ENCODE measurements around the gene CROT. TPM values are rescaled to one million over a fixed set of nuclear protein-coding genes. Genes with fewer than 3 reads are reported as not detected.

CROT gene, protein sequence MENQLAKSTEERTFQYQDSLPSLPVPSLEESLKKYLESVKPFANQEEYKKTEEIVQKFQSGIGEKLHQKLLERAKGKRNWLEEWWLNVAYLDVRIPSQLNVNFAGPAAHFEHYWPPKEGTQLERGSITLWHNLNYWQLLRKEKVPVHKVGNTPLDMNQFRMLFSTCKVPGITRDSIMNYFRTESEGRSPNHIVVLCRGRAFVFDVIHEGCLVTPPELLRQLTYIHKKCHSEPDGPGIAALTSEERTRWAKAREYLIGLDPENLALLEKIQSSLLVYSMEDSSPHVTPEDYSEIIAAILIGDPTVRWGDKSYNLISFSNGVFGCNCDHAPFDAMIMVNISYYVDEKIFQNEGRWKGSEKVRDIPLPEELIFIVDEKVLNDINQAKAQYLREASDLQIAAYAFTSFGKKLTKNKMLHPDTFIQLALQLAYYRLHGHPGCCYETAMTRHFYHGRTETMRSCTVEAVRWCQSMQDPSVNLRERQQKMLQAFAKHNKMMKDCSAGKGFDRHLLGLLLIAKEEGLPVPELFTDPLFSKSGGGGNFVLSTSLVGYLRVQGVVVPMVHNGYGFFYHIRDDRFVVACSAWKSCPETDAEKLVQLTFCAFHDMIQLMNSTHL
- total RNA-seq: 8.4 TPM
- long read RNA-seq, transcript CROT-201 (18 exons, 3,175 nt): major isoform, 12 of 15 reads
- long read RNA-seq, partial matches to known transcripts: 2 of 15 reads
- long read RNA-seq, other reads (novel, unspliced or antisense): 1 of 15 reads

DNA sequence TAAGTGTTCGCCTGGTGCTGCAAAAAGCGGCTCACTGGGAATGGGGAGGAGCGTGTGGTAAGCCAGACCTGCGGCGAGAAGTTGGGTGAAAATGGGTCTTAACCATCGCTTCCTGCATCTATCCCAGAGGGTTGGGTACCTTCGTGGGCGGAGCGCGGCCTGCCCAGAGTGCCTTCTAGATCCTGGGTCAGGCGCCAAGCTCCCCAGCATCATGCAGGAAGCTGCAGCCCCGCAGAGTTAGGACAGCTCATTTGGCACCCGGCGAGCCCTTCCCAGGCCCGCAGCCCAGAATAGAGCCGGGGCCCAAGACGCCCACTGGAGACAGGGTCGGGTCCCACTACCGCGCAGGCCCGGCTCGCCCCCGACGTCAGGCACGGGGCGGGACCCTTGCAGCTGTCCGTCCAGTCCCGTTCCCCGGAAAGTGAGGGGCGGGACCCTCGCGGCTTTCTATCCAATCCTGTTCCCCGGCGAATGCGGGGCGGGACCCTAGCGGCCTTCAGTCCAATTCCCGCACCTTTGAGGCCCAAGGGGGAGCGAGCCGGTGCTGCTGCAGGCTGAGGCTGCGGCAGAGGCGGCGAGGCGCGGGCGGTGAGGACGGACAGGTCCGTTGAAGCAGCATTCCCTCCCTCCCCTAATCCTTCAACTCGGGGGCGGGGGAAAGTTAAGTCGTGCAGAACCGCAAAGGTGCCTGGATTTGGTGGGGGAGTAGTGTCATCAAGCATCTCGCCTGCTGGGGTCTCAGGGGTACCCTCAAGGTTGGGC lies at the start of gene CROT:
Gene CROT (plus strand): TSS at position 499 of the 762 bp plus-strand sequence. CDS start 3,405 bp downstream, outside the sequence.
- H3K27ac ChIP-seq: peak within 1 kb of the TSS; percentile 85
- H3K4me3 ChIP-seq: peak within 1 kb of the TSS; percentile 77
- no peaks in the 10 kb centered on the region for H3K9me3 ChIP-seq
- peak; percentile 98 for DNase-seq
- TF ChIP-seq, protein P1, sequence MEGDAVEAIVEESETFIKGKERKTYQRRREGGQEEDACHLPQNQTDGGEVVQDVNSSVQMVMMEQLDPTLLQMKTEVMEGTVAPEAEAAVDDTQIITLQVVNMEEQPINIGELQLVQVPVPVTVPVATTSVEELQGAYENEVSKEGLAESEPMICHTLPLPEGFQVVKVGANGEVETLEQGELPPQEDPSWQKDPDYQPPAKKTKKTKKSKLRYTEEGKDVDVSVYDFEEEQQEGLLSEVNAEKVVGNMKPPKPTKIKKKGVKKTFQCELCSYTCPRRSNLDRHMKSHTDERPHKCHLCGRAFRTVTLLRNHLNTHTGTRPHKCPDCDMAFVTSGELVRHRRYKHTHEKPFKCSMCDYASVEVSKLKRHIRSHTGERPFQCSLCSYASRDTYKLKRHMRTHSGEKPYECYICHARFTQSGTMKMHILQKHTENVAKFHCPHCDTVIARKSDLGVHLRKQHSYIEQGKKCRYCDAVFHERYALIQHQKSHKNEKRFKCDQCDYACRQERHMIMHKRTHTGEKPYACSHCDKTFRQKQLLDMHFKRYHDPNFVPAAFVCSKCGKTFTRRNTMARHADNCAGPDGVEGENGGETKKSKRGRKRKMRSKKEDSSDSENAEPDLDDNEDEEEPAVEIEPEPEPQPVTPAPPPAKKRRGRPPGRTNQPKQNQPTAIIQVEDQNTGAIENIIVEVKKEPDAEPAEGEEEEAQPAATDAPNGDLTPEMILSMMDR (IDR thresholded peaks at IDR 0.05): no peak
- no peaks in the 10 kb centered on the region for H3K27me3 ChIP-seq
- intact Hi-C loops (cut with DNase I): no loop called here
- H3K36me3 ChIP-seq: peaks cover 17% of the 10 kb centered on the region
- H3K4me1 ChIP-seq: peaks cover 14% of the 10 kb centered on the region
- ATAC-seq: peak; percentile 100

DNA sequence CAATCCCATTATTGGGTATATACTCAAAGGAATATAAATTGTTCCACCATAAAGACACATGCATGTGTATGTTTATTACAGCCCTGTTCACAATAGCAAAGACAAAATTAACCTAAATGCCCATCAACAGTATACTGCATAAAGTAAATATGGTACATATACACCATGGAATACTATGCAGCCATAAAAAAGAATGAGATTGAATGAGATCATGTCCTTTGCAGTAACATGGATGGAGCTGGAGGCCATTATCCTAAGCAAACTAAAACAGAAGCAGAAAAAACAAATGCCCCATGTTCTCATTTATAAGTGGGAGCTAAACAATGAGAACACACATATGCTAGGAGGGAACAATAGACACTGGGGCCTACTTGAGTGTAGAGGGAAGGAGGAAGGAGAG lies 44.7 kb upstream of the CROT start:
- TF ChIP-seq, protein P1 (IDR thresholded peaks at IDR 0.05): no peak
- Histone ChIP-seq H3K27ac (no peak overlapping the region), H3K27me3 (no peaks in the 10 kb centered on the region), H3K4me3 (no peak overlapping the region), H3K9me3 (no peaks in the 10 kb centered on the region), H3K36me3 (no peaks in the 10 kb centered on the region), H3K4me1 (no peaks in the 10 kb centered on the region)
- ATAC-seq (no peak), DNase-seq (no peak)
- intact Hi-C loops (cut with DNase I): no loop called here

DNA sequence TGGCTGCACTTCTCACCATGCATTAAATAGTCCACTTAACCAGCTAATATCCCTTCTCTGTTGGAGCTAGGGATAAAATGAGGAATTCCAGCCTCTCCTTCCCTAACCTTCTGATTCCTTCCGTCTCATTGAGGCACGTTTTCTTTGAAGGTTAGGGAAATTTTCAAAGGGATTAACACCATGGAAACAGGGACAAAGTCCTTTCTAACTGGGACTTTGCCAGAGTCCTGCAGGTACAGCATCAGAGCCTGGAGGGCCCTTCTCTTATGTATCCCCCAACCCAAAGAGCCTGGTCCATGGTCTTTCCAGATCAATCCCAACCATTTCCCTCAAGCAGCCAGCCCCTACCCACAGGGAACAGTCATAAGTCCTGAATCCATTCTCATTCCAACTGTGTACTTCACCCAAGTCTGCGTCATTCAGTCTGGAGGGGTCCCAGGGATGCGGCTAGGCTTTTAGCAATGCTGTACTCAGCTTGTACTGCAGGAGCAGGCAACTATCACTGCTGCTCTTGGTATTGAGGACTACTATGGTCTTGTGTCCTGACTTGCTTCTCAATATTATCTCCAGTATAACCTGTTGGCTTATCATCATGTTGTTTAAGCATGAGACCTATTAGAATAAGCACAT lies 34.6 kb upstream of the CROT start:
- DNase-seq (no peak), ATAC-seq (no peak)
- H3K9me3 ChIP-seq: no peaks in the 10 kb centered on the region
- no peaks in the 10 kb centered on the region for H3K27me3 ChIP-seq
- H3K27ac ChIP-seq: no peak overlapping the region
- TF ChIP-seq, protein P1 (IDR thresholded peaks at IDR 0.05): no peak
- intact Hi-C loops (cut with DNase I): loop anchor here (5.0 kb wide), 1 partner anchor 101 kb away; no protein-coding TSS in a partner anchor
- no peak overlapping the region for H3K4me3 ChIP-seq
- no peaks in the 10 kb centered on the region for H3K4me1 ChIP-seq
- H3K36me3 ChIP-seq: no peaks in the 10 kb centered on the region

DNA sequence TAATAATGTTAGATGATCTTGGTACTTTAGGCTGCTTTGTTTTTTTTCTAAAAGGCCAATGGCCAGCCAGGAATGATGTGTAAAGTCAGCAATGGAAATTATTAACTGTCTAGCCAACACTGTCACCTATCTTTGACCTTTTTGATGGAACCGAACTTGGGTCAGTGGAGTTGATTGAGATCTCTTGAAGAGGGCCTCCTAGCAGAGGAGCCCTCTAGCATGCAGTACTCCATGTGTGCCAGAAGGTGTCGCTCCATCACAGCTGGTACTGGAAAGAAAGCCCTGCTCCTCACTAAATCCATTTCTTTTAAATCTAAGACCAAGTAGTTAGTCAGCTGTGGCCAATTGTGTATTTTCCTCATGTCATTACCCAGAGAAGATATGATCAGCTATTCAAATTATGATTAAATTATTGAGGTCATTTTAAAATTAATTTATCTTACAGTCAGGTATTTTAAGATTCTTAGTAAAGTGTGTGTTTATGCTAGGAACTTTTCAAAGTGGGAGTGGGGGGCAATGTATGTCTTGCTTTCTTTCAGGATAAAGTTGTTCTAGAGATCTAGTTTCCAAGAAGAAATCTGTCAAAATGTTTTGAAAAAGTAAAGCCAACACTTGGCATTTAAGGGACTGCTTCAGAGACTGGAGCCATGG lies 33.1 kb upstream of the CROT start:
- no peaks in the 10 kb centered on the region for H3K9me3 ChIP-seq
- H3K4me3 ChIP-seq: no peak overlapping the region
- H3K36me3 ChIP-seq: no peaks in the 10 kb centered on the region
- H3K27ac ChIP-seq: no peak overlapping the region
- no peaks in the 10 kb centered on the region for H3K4me1 ChIP-seq
- ATAC-seq: peak; percentile 91
- DNase-seq: no peak
- TF ChIP-seq, protein P1 (IDR thresholded peaks at IDR 0.05): peak; percentile 88
- intact Hi-C loops (cut with DNase I): loop anchor here (5.0 kb wide), 1 partner anchor 100 kb away; no protein-coding TSS in a partner anchor
- H3K27me3 ChIP-seq: no peaks in the 10 kb centered on the region

Measured in upper lobe of right lung (tissue), 1 donor.